Measurements from ENCODE around the gene SLC30A2.

DNA sequence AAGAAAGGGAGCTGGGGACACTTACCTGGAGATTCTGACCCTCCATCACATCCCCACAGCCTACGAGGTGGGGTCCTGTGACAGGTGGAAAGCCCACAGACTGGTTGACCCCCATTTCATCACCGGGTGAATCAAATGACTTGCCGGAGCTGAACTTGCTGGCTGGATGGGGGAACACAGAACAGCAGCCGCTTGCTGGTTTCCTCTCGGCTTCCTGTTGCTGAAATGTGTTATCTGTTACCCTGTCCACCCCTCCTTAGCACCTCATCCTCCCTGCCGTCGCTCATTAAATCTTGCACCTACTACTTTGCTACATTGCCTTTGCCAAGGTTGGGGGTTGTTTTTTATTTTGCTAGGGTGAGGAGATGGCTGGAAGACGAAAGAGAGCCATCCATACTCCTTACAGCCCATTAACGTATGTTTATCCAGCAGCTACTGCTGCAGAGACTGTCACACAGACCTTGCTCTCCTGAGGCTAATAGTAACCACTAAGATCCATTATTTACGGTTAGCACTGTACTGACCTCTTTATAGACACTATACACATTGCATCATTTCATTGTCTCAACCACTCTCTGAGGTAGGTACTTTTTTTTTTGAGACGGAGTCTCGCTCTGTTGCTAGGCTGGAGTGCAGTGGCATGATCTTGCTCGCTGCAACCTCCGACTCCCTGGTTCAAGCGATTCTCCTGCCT, 55.1 kb downstream of the SLC30A2 start:
- TF ChIP-seq ZNF589 (CRISPR knock-in tag; conservative IDR thresholded peaks at IDR 0.05) (no peak), CHD4 (IDR thresholded peaks at IDR 0.05; ENCODE audit: borderline replicate concordance, low read length) (no peak), MXD4 (CRISPR knock-in tag; IDR thresholded peaks at IDR 0.05) (no peak), CBX2 (IDR thresholded peaks at IDR 0.05; ENCODE audit: low read depth, low read length) (no peak), CBX2 (CRISPR knock-in tag; IDR thresholded peaks at IDR 0.05; ENCODE audit: low read depth) (no peak)
- TF ChIP-seq, protein P1, sequence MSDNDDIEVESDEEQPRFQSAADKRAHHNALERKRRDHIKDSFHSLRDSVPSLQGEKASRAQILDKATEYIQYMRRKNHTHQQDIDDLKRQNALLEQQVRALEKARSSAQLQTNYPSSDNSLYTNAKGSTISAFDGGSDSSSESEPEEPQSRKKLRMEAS (IDR thresholded peaks at IDR 0.05), result no peak
